IMR-90 (cell line): ENCODE data around the gene DNAH5. TPM values are rescaled to one million over a fixed set of nuclear protein-coding genes. Genes with fewer than 3 reads are reported as not detected.

Source experiments
- ATAC-seq: fragments of 200-7000 bp; cut with Tn5 transposase; 2 replicates; pipeline ENCODE4 v1.9.1; 2020; ENCODE audit warnings: low read depth, mild to moderate bottlenecking, moderate library complexity
- BruUV-seq: library from RNA; stranded (reverse); fragments of 400-500 nt; replicated peaks from 2 replicates; lab custom pipeline; 2021; lab: Mats Ljungman, UMichigan
- CTCF ChIA-PET: fragments of 300-600 bp; formaldehyde crosslinking; extraction: SDS; loops from one replicate; lab custom pipeline; 2021; ENCODE audit warnings: antibody characterized with exemption; lab: Yijun Ruan, JAX
- POLR2A ChIA-PET: fragments of 300-600 bp; sonication (Branson Sonifier 250); formaldehyde crosslinking; loops from one replicate; lab custom pipeline; 2022; ENCODE audit warnings: antibody characterized with exemption; ENCODE audit not compliant: unreplicated experiment; lab: Charles Lee
- DNase-seq: peaks from one replicate; pipeline ENCODE4 v3.0.0; 2013
- H2AFZ ChIP-seq: replicated peaks from 2 replicates; pipeline ENCODE3; 2013; ENCODE audit warnings: low read length, mild to moderate bottlenecking; ENCODE audit not compliant: poor library complexity
- H2AK5ac ChIP-seq: 2 replicates; pipeline ENCODE4 v1.6.1; 2013; ENCODE audit warnings: low read depth, low read length, inconsistent platforms
- H2AK9ac ChIP-seq: replicated peaks from 2 replicates; pipeline ENCODE3; 2013; ENCODE audit warnings: mild to moderate bottlenecking, low read depth, low read length, moderate library complexity; ENCODE audit not compliant: poor library complexity
- H2BK120ac ChIP-seq: 2 replicates; pipeline ENCODE4 v1.6.1; 2013; ENCODE audit warnings: low read depth, low read length, inconsistent platforms
- H2BK15ac ChIP-seq: 3 replicates; pipeline ENCODE4 v1.6.1; 2013; ENCODE audit warnings: low read depth, low read length, inconsistent platforms
- H2BK20ac ChIP-seq: 2 replicates; pipeline ENCODE4 v1.6.1; 2013; ENCODE audit warnings: low read depth, mild to moderate bottlenecking, inconsistent platforms, low read length, moderate library complexity
- H2BK5ac ChIP-seq: 2 replicates; pipeline ENCODE4 v1.6.1; 2013; ENCODE audit warnings: mild to moderate bottlenecking, low read depth, low read length, inconsistent platforms; ENCODE audit not compliant: poor library complexity, severe bottlenecking
- H3K14ac ChIP-seq: replicated peaks from 2 replicates; pipeline ENCODE4 v1.6.1; 2013; ENCODE audit warnings: low read depth, low read length, inconsistent platforms
- H3K18ac ChIP-seq: 2 replicates; pipeline ENCODE4 v1.6.1; 2013; ENCODE audit warnings: low read depth, low read length, control low read depth
- H3K23ac ChIP-seq: 2 replicates; pipeline ENCODE4 v1.6.1; 2013; ENCODE audit warnings: low read depth, low read length, inconsistent platforms
- H3K27ac ChIP-seq: 2 replicates; pipeline ENCODE4 v1.5.1; 2013; ENCODE audit warnings: mild to moderate bottlenecking, control low read depth, low read length; ENCODE audit not compliant: insufficient read depth
- H3K27me3 ChIP-seq: 2 replicates; pipeline ENCODE4 v1.6.1; 2013; ENCODE audit warnings: low read length; ENCODE audit not compliant: control insufficient read depth, insufficient read depth
- H3K36me3 ChIP-seq: 2 replicates; pipeline ENCODE4 v1.6.1; 2013; ENCODE audit warnings: low read length, mixed read lengths; ENCODE audit not compliant: control insufficient read depth, insufficient read depth
- H3K4ac ChIP-seq: 2 replicates; pipeline ENCODE4 v1.6.1; 2013; ENCODE audit warnings: low read depth, low read length, inconsistent platforms
- H3K4me1 ChIP-seq: 2 replicates; pipeline ENCODE4 v1.6.1; 2013; ENCODE audit warnings: low read length, mixed read lengths; ENCODE audit not compliant: control insufficient read depth, insufficient read depth
- H3K4me2 ChIP-seq: 2 replicates; pipeline ENCODE4 v1.6.1; 2013; ENCODE audit warnings: low read depth, mild to moderate bottlenecking, control low read depth, low read length, moderate library complexity
- H3K4me3 ChIP-seq: 2 replicates; pipeline ENCODE4 v1.5.1; 2013; ENCODE audit warnings: low read depth, mild to moderate bottlenecking, control low read depth, low read length, moderate library complexity; ENCODE audit not compliant: insufficient read depth
- H3K56ac ChIP-seq: 2 replicates; pipeline ENCODE4 v1.6.1; 2013; ENCODE audit warnings: low read length, inconsistent platforms; ENCODE audit not compliant: insufficient read depth; ENCODE audit errors: extremely low read depth
- H3K79me1 ChIP-seq, 2 experiments: 2 replicates each; pipeline ENCODE4 v1.6.1; 2013; ENCODE audit warnings: low read length in 2 of 2, inconsistent platforms in 1 of 2, low read depth in 1 of 2
- H3K9ac ChIP-seq: 2 replicates; pipeline ENCODE4 v1.6.1; 2013; ENCODE audit warnings: low read depth, low read length, control low read depth
- H3K9me1 ChIP-seq: 2 replicates; pipeline ENCODE4 v1.6.1; 2013; ENCODE audit warnings: low read length, inconsistent platforms; ENCODE audit not compliant: insufficient read depth
- H3K9me3 ChIP-seq: 2 replicates; pipeline ENCODE4 v1.6.1; 2013; ENCODE audit warnings: low read length; ENCODE audit not compliant: control insufficient read depth, insufficient read depth
- H4K20me1 ChIP-seq: 2 replicates; pipeline ENCODE4 v1.6.1; 2013; ENCODE audit warnings: low read length, inconsistent platforms; ENCODE audit not compliant: insufficient read depth
- H4K5ac ChIP-seq: 2 replicates; pipeline ENCODE4 v1.6.1; 2013; ENCODE audit warnings: mild to moderate bottlenecking, low read depth, low read length, control low read depth
- H4K8ac ChIP-seq, 2 experiments: 2 replicates each; pipeline ENCODE4 v1.6.1; 2013; ENCODE audit warnings: low read depth in 2 of 2, low read length in 2 of 2, control low read depth in 1 of 2, inconsistent platforms in 1 of 2
- H4K91ac ChIP-seq: 2 replicates; pipeline ENCODE4 v1.6.1; 2013; ENCODE audit warnings: low read depth, low read length, inconsistent platforms; ENCODE audit not compliant: insufficient read depth
- CHD1 ChIP-seq: IDR thresholded peaks from 2 replicates; pipeline ENCODE4 v1.6.1; 2012; ENCODE audit warnings: low read depth, low read length, improper control_type of control experiment
- CTCF ChIP-seq: conservative IDR thresholded peaks from 2 replicates; pipeline ENCODE4 v1.5.1; 2012; ENCODE audit warnings: mild to moderate bottlenecking, low read depth, low read length, improper control_type of control experiment
- ELK1 ChIP-seq: fragments of 150-350 bp; IDR thresholded peaks from 2 replicates; pipeline ENCODE4 v1.6.1; 2016; ENCODE audit warnings: low read depth, mild to moderate bottlenecking, low read length, moderate library complexity, borderline replicate concordance
- dilution Hi-C: fragments of 300-500 bp; cut with HindIII; formaldehyde crosslinking; loops from one replicate; pipeline ENCODE4 v1.14.3; 2018; ENCODE audit warnings: low sequenced_read_pairs; ENCODE audit not compliant: unreplicated experiment
- in situ Hi-C: fragments of 300-500 bp; cut with MboI; formaldehyde crosslinking; loops from 3 replicates; pipeline ENCODE4 v1.14.3; 2019; ENCODE audit warnings: low sequenced_read_pairs, inconsistent platforms, mixed read lengths
- intact Hi-C: fragments of 100-400 bp; cut with micrococcal nuclease; formaldehyde crosslinking; loops from 2 replicates; pipeline ENCODE4 v1.10.0; 2022
- polyA plus RNA-seq, 3 experiments: library from polyadenylated mRNA; depleted of rRNA; stranded (reverse); fragments of >200 nt; gene quantifications; 2 replicates each; pipeline ENCODE4 v1.2.3, GENCODE V29; 2012; ENCODE audit warnings: low replicate concordance in 1 of 3
- total RNA-seq: library from RNA; depleted of rRNA; stranded (reverse); fragments of >200 nt; gene quantifications from 2 replicates; pipeline ENCODE4 v1.2.3, GENCODE V29; 2012

DNAH5 gene
- total and polyA plus RNA-seq, 2 of the 4 experiments (the other 2 are of a cell fraction): 1.9 to 4.3 TPM

- ATAC-seq: no peak
- Histone ChIP-seq H4K8ac (no peak overlapping the region), H2BK120ac (no peak overlapping the region), H3K18ac (no peak overlapping the region), H3K79me1 (no peaks in the 10 kb centered on the region), H2AFZ (no peak overlapping the region), H2BK15ac (no peak overlapping the region), H3K4me1 (no peaks in the 10 kb centered on the region), H3K36me3 (peaks cover 2% of the 10 kb centered on the region; the same call in 1 of the 2 replicates), H4K91ac (no peak overlapping the region), H3K27ac (no peak overlapping the region), H3K4ac (no peak overlapping the region), H3K9me3 (peaks cover 7% of the 10 kb centered on the region), H3K9ac (no peak overlapping the region), H2AK9ac (no peak overlapping the region), H2BK20ac (no peak overlapping the region), H3K4me2 (no peak overlapping the region), H3K14ac (no peak overlapping the region), H2BK5ac (no peak overlapping the region), H4K20me1 (no peaks in the 10 kb centered on the region), H4K5ac (no peak overlapping the region), H3K23ac (no peak overlapping the region), H3K56ac (no peak overlapping the region), H2AK5ac (no peak overlapping the region), H3K9me1 (peaks cover 3% of the 10 kb centered on the region), H3K4me3 (no peak overlapping the region), H3K27me3 (no peaks in the 10 kb centered on the region)
- BruUV-seq: no TSS peak
- dilution Hi-C loops (no loop called here), intact Hi-C loops (no loop called here), in situ Hi-C loops (no loop called here)
- ChIA-PET CTCF (no interaction called here), POLR2A (no interaction called here)
- no peak for DNase-seq
- TF ChIP-seq CHD1 (no peak), CTCF (no peak), ELK1 (no peak)
Observed at GRCh38 chr5:13692172-13692571, 252.3 kb downstream of the DNAH5 start.
